Activated CD8-positive, alpha-beta memory T cell treated with anti-CD3 and anti-CD28 coated beads, Interleukin-2, amount 10 ng/mL, durations not matched to agents 7 days and 5 days (primary cell): Measurements from ENCODE around the gene CLEC18A. TPM values are rescaled to one million over a fixed set of nuclear protein-coding genes. Genes with fewer than 3 reads are reported as not detected.
A peak's percentile ranks its signal among the peaks of the same experiment; 100 is the strongest.
"Not testable (repeated sequence)": the region's sequence is repeated elsewhere in the genome, so short reads cannot be mapped to it uniquely, and the experiment has no call there.

Experiments
- ATAC-seq: fragments of 150-1000 bp; cut with Tn5 transposase; one replicate; pipeline ENCODE4 v1.10.0; 2021; ENCODE audit warnings: moderate library complexity
- CTCF ChIA-PET: fragments of 350-600 bp; sonication (Branson Sonifier 250); formaldehyde crosslinking; loops from one replicate; lab custom pipeline; 2021; ENCODE audit warnings: antibody characterized with exemption; lab: Charles Lee
- DNase-seq: peaks from one replicate; pipeline ENCODE4 v3.0.0-alpha.2; 2020
- H3K27ac Mint-ChIP-seq: one replicate; pipeline ENCODE4 v1.8.0; 2021; ENCODE audit warnings: mild to moderate bottlenecking, mixed read lengths
- H3K27me3 Mint-ChIP-seq: one replicate; pipeline ENCODE4 v1.8.0; 2021; ENCODE audit warnings: mixed read lengths
- H3K36me3 Mint-ChIP-seq: one replicate; pipeline ENCODE4 v1.8.0; 2021; ENCODE audit warnings: mild to moderate bottlenecking, mixed read lengths
- H3K4me1 Mint-ChIP-seq: one replicate; pipeline ENCODE4 v1.8.0; 2021; ENCODE audit warnings: mixed read lengths
- H3K4me3 Mint-ChIP-seq: one replicate; pipeline ENCODE4 v1.8.0; 2021; ENCODE audit warnings: mild to moderate bottlenecking, moderate library complexity, mixed read lengths
- H3K9me3 Mint-ChIP-seq: one replicate; pipeline ENCODE4 v1.8.0; 2022; ENCODE audit warnings: low read depth, mixed read lengths
- microRNA-seq: library from miRNA; unstranded; fragments of <30 nt; microRNA quantifications from one replicate; pipeline ENCODE4 v1.2.0, GENCODE V29; 2022
- total RNA-seq, 2 experiments: library from RNA; stranded (reverse); gene quantifications; one replicate each; pipeline ENCODE4 v1.2.3, GENCODE V29; 2021

The CLEC18A gene
- total RNA-seq, 2 experiments from 2014 or later: 0.29 to 0.61 TPM

DNA sequence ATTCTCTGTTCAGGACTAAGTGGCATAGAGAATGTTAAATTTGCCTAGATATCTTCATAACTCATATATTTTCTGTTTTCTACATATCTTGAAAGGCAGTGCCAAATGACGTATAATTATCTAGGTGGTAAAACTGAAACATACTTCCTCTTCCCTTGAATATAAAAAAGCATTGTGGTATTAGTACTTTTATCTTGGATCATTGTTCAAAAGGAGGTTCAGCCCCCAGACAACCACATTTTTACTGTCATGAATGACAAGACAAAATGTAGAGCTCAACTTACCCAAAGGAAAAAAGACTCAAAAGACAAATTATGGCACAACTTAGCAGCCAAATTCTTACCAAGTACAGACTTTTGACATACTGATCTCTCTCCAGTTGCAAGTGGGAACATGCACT lies 34.1 kb downstream of the CLEC18A start:
- not testable (repeated sequence) for H3K4me1 Mint-ChIP-seq, DNase-seq

DNA sequence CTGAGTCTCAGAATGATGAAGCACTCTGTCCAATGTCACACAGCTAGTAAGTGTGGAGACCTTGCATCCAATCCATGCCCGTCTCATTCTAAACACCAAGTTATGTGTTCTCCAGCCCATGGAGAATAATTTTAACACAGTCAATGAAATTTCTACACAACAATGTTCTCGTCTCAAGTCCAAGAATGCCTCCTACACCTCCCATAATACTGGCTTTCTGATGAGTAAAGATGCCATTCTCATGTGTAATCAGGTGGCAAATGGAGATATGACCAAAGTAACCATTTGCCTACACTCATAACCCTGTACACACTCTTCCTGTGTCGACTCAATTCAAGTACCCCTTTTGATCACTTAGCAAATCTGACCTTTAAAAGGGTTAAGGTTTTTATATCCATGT lies 46.8 kb downstream of the CLEC18A start:
- H3K27ac Mint-ChIP-seq, ATAC-seq, H3K27me3 Mint-ChIP-seq, H3K4me3 Mint-ChIP-seq, H3K36me3 Mint-ChIP-seq, H3K4me1 Mint-ChIP-seq, H3K9me3 Mint-ChIP-seq, CTCF ChIA-PET, DNase-seq: not testable (repeated sequence)

More for the DNA sequence above, 34.1 kb downstream of the CLEC18A start:
- H3K27ac Mint-ChIP-seq, CTCF ChIA-PET, H3K9me3 Mint-ChIP-seq, H3K36me3 Mint-ChIP-seq, H3K27me3 Mint-ChIP-seq, ATAC-seq, H3K4me3 Mint-ChIP-seq: not testable (repeated sequence)

DNA sequence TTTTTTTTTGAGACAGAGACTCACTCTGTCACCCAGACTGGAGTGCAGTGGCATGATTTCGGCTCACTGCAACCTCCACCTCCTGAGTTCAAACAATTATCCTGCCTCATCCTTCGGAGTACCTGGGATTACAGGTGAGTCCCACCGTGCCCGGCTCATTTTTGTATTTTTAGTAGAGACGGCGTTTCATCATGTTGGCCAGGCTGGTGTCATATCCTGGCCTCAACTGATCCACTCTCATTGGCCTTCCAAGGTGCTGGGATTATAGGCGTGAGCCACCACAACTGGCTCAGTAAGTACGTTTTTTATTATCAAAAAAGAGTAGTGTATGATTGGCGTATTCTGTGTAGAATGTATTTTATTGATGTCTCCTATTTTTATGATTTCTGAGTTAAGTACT lies 48.7 kb downstream of the CLEC18A start:
- H3K4me1 Mint-ChIP-seq, H3K36me3 Mint-ChIP-seq, ATAC-seq, H3K27ac Mint-ChIP-seq, CTCF ChIA-PET, H3K9me3 Mint-ChIP-seq, H3K4me3 Mint-ChIP-seq, H3K27me3 Mint-ChIP-seq, DNase-seq: not testable (repeated sequence)

DNA sequence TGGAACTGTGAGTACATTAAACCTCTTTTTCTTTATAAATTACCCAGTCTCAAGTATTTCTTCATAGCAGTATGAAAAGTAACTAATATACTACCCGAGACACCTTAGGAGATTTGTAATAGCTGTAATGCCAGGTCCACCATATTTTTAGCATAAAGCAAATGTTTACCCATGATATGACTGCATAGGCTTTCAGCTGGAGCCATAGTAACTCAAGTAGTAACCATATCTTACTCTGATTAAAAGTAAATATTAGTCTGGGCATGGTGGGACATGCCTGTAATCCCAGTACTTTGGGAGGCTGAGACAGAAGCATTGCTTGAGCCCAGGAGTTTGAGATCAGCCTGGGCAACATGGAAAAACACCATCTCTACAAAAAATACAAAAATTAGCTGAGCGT lies 52.4 kb downstream of the CLEC18A start:
- H3K27ac Mint-ChIP-seq, CTCF ChIA-PET, H3K4me3 Mint-ChIP-seq, H3K9me3 Mint-ChIP-seq, H3K4me1 Mint-ChIP-seq, H3K36me3 Mint-ChIP-seq, ATAC-seq, H3K27me3 Mint-ChIP-seq, DNase-seq: not testable (repeated sequence)

DNA sequence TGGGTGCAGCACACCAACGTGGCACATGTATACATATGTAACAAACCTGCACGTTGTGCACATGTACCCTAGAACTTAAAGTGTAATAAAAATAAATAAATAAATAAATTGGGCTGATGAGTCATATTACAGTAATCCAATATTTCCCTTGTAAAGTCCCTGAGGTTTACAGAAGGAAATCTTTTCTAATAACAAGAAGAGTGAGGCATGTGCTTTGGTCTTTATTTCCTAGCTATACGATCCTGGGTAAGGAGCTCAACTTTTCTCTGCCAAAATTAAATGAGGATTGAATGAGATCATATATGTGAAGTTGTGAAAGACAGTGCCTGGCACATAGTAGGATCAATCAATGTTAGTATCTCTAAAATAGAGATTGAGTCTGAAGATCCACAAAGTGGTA lies 57.5 kb downstream of the CLEC18A start:
- H3K27me3 Mint-ChIP-seq, H3K27ac Mint-ChIP-seq, H3K4me3 Mint-ChIP-seq, CTCF ChIA-PET, H3K36me3 Mint-ChIP-seq, DNase-seq, H3K4me1 Mint-ChIP-seq, H3K9me3 Mint-ChIP-seq, ATAC-seq: not testable (repeated sequence)

DNA sequence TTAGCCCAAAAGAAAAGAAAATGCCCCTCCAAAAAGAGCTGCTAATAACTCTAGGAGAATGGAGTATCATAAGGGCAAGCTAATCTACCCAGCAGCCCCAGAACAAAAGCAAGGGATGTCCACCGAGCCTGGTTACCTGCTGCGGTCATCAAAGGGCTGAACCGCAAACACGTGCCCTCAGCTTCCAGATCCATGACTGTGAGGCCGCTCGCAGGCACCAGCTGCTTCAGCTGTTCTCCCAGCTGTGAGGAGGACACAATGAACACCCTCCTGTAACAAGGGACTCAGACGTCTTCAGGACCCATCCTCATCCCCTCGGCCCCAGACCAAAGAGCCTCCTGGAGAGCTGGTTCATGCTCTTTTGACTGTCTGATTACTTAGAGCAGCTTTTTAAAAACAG lies 59.5 kb downstream of the CLEC18A start:
- H3K27ac Mint-ChIP-seq, H3K36me3 Mint-ChIP-seq, H3K27me3 Mint-ChIP-seq, ATAC-seq, H3K4me1 Mint-ChIP-seq, DNase-seq, CTCF ChIA-PET, H3K4me3 Mint-ChIP-seq, H3K9me3 Mint-ChIP-seq: not testable (repeated sequence)

DNA sequence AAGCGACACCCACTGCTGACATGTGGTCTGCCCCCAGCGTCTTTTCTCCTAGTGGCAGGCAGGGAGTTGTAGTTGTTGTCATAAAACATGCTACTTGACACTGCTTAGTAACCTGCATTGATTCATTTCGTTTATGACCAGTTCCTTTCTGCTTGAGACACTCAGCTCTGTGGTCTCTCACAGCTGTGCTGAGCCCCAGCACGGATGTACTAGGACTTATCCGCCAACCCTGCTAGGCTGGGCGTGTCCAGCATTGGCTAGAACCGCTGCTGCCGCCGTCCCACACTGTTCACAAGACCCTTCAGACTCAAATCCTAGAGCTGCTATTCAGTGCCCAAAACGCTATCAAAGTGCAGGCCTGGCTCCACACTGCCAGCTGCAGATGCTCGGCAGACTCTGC lies 60.0 kb downstream of the CLEC18A start:
- H3K27me3 Mint-ChIP-seq, H3K27ac Mint-ChIP-seq, ATAC-seq, DNase-seq, CTCF ChIA-PET, H3K4me3 Mint-ChIP-seq, H3K36me3 Mint-ChIP-seq, H3K9me3 Mint-ChIP-seq, H3K4me1 Mint-ChIP-seq: not testable (repeated sequence)

DNA sequence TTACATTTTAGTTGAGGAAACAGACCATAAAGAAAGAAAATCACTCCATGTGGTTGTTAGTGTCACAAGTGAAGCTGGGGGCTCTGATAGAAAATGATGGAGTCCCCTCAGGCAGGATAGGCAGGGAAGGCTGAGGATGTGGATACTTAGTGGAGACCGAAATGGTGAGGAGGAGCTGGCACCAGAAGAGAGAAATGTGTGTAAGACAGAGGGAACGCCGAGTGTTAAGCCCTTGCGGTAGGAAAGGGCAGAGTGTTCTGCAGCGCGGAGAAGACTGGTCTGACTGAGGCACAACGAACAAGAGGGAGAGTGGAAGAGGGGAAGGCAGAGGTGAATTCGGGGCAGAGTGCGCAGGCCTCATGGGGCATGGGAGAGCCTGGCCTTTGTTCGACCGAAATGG lies 61.2 kb downstream of the CLEC18A start:
- not testable (repeated sequence) for ATAC-seq

DNA sequence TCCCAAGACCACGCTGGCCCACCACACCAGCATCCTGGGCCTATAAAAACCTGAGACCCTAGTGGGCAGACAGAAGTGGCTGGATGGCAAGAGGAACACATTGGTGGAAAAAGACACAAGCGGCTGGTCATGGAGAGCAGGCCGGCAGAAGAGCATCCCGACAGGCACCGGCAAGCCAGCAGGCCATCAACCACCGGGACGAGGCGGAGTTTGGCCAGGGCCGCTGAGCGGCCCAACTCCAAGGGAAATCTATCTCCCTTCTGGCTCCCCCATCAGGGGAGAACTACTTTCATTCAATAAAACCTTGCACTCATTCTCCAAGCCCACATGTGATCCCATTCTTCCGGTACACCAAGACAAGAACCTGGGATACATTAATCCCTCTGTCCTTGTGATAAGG lies 61.8 kb downstream of the CLEC18A start:
- H3K9me3 Mint-ChIP-seq, H3K27me3 Mint-ChIP-seq, H3K27ac Mint-ChIP-seq: not testable (repeated sequence)

More for the DNA sequence above, 61.2 kb downstream of the CLEC18A start:
- H3K4me3 Mint-ChIP-seq, DNase-seq, CTCF ChIA-PET, H3K27ac Mint-ChIP-seq, H3K4me1 Mint-ChIP-seq, H3K36me3 Mint-ChIP-seq, H3K9me3 Mint-ChIP-seq, H3K27me3 Mint-ChIP-seq: not testable (repeated sequence)

More for the DNA sequence above, 61.8 kb downstream of the CLEC18A start:
- CTCF ChIA-PET, H3K36me3 Mint-ChIP-seq, DNase-seq, H3K4me3 Mint-ChIP-seq, H3K4me1 Mint-ChIP-seq, ATAC-seq: not testable (repeated sequence)

Small RNA genes within 50 kb of the gene (microRNA-seq; reads per million reads assigned to microRNA genes)
- 3,156 reads per million, percentile 91 among the genes with 10 or more reads in this experiment for gene MIR140

Other genes starting within 250 kb of the CLEC18A start
- 10 to 100 TPM; 22.6 to 27.2 TPM for gene NQO1, start 224.8 kb upstream of the CLEC18A start, total RNA-seq
- gene NOB1, start 196.4 kb upstream of the CLEC18A start, total RNA-seq: 10 to 100 TPM; 61.4 to 84.2 TPM
- 10 to 100 TPM; 56.8 to 58.8 TPM for gene WWP2, start 189.0 kb upstream of the CLEC18A start, total RNA-seq
- gene PDPR, start 163.0 kb downstream of the CLEC18A start, total RNA-seq: 10 to 100 TPM; 18.2 to 20.3 TPM
- under 1 TPM; 0.14 to 0.20 TPM for gene CLEC18C, start 222.5 kb downstream of the CLEC18A start, total RNA-seq